ENCODE results near the gene COPB2.

DNA sequence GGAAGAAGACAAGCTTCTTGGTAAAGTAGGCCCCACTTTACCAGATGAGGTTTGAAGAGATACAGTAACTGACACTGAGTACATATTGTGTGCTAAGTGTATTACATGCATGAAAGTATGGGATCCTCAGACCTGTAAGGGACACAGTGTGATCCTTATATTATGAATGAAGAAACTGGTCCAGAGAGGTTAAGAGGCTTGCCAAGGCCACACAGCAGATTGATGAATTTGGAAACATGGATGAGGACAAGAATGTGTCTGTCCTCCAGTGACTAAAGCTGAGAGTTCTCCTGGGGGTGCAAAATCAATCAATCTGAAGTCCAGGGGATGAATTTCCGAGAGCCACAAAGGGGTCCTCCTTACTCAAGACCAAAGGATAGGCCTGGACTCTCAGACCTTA lies 77.0 kb downstream of the COPB2 start:
- TF ChIP-seq POLR2A (IDR thresholded peaks at IDR 0.05) (no peak), CTCF (IDR thresholded peaks at IDR 0.05) (no peak)
